Measurements from ENCODE around the gene PRDM5. TPM values are rescaled to one million over a fixed set of nuclear protein-coding genes. Genes with fewer than 3 reads are reported as not detected.

Gene PRDM5
- total RNA-seq, 1 experiment from 2014 or later, result 8.3 TPM

GRCh38 chr4:120704538-120704937 is 218.0 kb downstream of the PRDM5 start:
- Mint-ChIP-seq H3K27me3 (ENCODE audit: unreplicated experiment) (no peaks in the 10 kb centered on the region), H3K9me3 (ENCODE audit: low read depth, unreplicated experiment) (no peaks in the 10 kb centered on the region), H3K36me3 (ENCODE audit: insufficient read depth, unreplicated experiment) (no peaks in the 10 kb centered on the region), H3K4me1 (ENCODE audit: low read depth, unreplicated experiment) (no peaks in the 10 kb centered on the region), H3K4me3 (ENCODE audit: low read depth, unreplicated experiment) (no peak overlapping the region), H3K27ac (ENCODE audit: unreplicated experiment) (no peak overlapping the region)
- BruUV-seq (replicated peaks), result no TSS peak
- intact Hi-C loops (cut with micrococcal nuclease; ENCODE audit: unreplicated experiment), result no loop called here
- no peak for TF ChIP-seq CTCF (IDR thresholded peaks at IDR 0.05; ENCODE audit: unreplicated experiment)
- CTCF ChIA-PET, result no interaction called here
- no peak for DNase-seq

DNA sequence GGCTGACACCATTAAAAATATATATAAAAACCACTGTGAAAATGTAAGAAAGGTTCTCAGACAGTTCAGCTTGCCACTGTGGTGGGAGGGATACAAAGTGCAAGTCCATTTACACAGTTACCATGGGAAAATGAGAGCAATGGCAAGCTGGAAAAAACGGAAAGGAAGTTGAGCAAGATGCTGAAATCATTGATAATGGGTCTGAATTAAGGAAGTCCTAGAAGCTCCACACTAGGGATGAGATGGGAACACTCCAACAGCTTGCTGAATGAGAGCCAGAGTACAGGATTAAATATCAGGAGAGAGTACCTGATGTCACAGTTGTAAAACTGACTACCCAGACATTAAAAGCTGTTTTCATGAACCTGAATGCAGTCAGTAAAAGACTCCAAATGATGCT is 218.6 kb downstream of the PRDM5 start:
- H3K4me3 Mint-ChIP-seq (ENCODE audit: low read depth, unreplicated experiment), result no peak overlapping the region
- no peak overlapping the region for H3K27ac Mint-ChIP-seq (ENCODE audit: unreplicated experiment)
- H3K9me3 Mint-ChIP-seq (ENCODE audit: low read depth, unreplicated experiment), result no peaks in the 10 kb centered on the region
- H3K36me3 Mint-ChIP-seq (ENCODE audit: insufficient read depth, unreplicated experiment), result no peaks in the 10 kb centered on the region
- H3K4me1 Mint-ChIP-seq (ENCODE audit: low read depth, unreplicated experiment), result no peaks in the 10 kb centered on the region
- intact Hi-C loops (cut with micrococcal nuclease; ENCODE audit: unreplicated experiment), result no loop called here
- CTCF ChIA-PET, result no interaction called here
- BruUV-seq (replicated peaks), result no TSS peak
- no peak for TF ChIP-seq CTCF (IDR thresholded peaks at IDR 0.05; ENCODE audit: unreplicated experiment)
- no peak for DNase-seq
- H3K27me3 Mint-ChIP-seq (ENCODE audit: unreplicated experiment), result no peaks in the 10 kb centered on the region

DNA sequence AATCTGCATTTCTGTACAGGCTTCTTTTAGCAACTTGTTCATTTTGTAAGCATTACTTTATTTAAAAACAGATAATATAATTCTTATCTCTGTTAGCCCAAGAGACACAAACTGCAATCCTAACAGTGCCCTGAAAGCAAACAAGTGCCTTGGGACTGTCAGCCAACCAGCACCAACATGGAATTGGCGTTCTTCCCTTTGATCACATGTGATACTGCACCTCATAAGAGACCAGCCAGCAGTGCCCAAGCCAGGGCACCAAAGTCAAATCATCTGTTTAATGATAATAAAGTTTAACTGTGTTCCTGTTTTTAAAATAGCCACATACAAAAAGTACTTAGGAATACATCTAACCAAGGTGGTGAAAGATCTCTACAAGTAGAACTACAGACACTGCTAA is 223.2 kb downstream of the PRDM5 start:
- H3K4me1 Mint-ChIP-seq (ENCODE audit: low read depth, unreplicated experiment), result peaks cover 12% of the 10 kb centered on the region
- H3K27ac Mint-ChIP-seq (ENCODE audit: unreplicated experiment), result no peak overlapping the region
- no peak for TF ChIP-seq CTCF (IDR thresholded peaks at IDR 0.05; ENCODE audit: unreplicated experiment)
- H3K4me3 Mint-ChIP-seq (ENCODE audit: low read depth, unreplicated experiment), result no peak overlapping the region
- H3K36me3 Mint-ChIP-seq (ENCODE audit: insufficient read depth, unreplicated experiment), result no peaks in the 10 kb centered on the region
- no peaks in the 10 kb centered on the region for H3K9me3 Mint-ChIP-seq (ENCODE audit: low read depth, unreplicated experiment)
- H3K27me3 Mint-ChIP-seq (ENCODE audit: unreplicated experiment), result no peaks in the 10 kb centered on the region
- CTCF ChIA-PET, result no interaction called here
- intact Hi-C loops (cut with micrococcal nuclease; ENCODE audit: unreplicated experiment), result no loop called here
- no peak for DNase-seq
- no TSS peak for BruUV-seq (replicated peaks)

GRCh38 chr4:120694973-120695372 is 227.6 kb downstream of the PRDM5 start:
- Mint-ChIP-seq H3K4me1 (ENCODE audit: low read depth, unreplicated experiment) (peaks cover 18% of the 10 kb centered on the region), H3K27me3 (ENCODE audit: unreplicated experiment) (no peaks in the 10 kb centered on the region), H3K9me3 (ENCODE audit: low read depth, unreplicated experiment) (no peaks in the 10 kb centered on the region), H3K4me3 (ENCODE audit: low read depth, unreplicated experiment) (no peak overlapping the region), H3K27ac (ENCODE audit: unreplicated experiment) (no peak overlapping the region), H3K36me3 (ENCODE audit: insufficient read depth, unreplicated experiment) (no peaks in the 10 kb centered on the region)
- CTCF ChIA-PET, result no interaction called here
- BruUV-seq (replicated peaks), result no TSS peak
- DNase-seq, result peak; percentile 6
- intact Hi-C loops (cut with micrococcal nuclease; ENCODE audit: unreplicated experiment), result no loop called here
- TF ChIP-seq CTCF (IDR thresholded peaks at IDR 0.05; ENCODE audit: unreplicated experiment), result no peak

DNA sequence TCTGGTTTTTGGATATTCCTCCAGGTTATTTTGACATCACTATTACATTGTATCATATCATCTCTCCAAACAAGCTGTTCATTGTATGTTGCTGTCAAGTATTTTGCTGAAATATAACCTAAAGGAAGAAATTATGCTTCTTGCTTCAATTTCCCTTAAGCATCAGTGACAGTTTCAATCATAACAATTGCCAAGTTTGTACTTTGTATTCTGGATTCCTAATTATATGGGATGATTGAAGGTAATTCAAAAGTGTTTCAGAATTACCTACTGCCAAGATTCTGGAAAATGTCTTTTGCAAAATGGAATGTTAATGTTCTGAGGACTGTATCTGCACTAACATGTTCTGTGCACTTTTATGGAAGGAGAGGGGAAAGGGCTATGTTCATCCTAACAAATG is 228.7 kb downstream of the PRDM5 start:
- no TSS peak for BruUV-seq (replicated peaks)
- peaks cover 18% of the 10 kb centered on the region for H3K4me1 Mint-ChIP-seq (ENCODE audit: low read depth, unreplicated experiment)
- intact Hi-C loops (cut with micrococcal nuclease; ENCODE audit: unreplicated experiment), result no loop called here
- no peak overlapping the region for H3K27ac Mint-ChIP-seq (ENCODE audit: unreplicated experiment)
- H3K9me3 Mint-ChIP-seq (ENCODE audit: low read depth, unreplicated experiment), result no peaks in the 10 kb centered on the region
- CTCF ChIA-PET, result no interaction called here
- H3K36me3 Mint-ChIP-seq (ENCODE audit: insufficient read depth, unreplicated experiment), result no peaks in the 10 kb centered on the region
- no peak for TF ChIP-seq CTCF (IDR thresholded peaks at IDR 0.05; ENCODE audit: unreplicated experiment)
- no peak for DNase-seq
- no peak overlapping the region for H3K4me3 Mint-ChIP-seq (ENCODE audit: low read depth, unreplicated experiment)
- no peaks in the 10 kb centered on the region for H3K27me3 Mint-ChIP-seq (ENCODE audit: unreplicated experiment)
